ELF-1 (cell line): Measurements from ENCODE around the gene LRRC25.
"Not testable (repeated sequence)": the region's sequence is repeated elsewhere in the genome, so short reads cannot be mapped to it uniquely, and the experiment has no call there.

Source experiments
- DNase-seq: peaks from one replicate; pipeline ENCODE4 v3.0.0-alpha.2; 2016; ENCODE audit warnings: low read depth, low spot score

LRRC25 gene

GRCh38 chr19:18405754-18406153, 8.3 kb upstream of the LRRC25 start:
- not testable (repeated sequence) for DNase-seq

- DNase-seq: not testable (repeated sequence)
Observed at GRCh38 chr19:18402455-18403248, 5.2 kb upstream of the LRRC25 start.

GRCh38 chr19:18401580-18402112, 4.2 kb upstream of the LRRC25 start:
- peak; percentile 67 for DNase-seq

GRCh38 chr19:18399008-18399407, 1.6 kb upstream of the LRRC25 start:
- no peak for DNase-seq

GRCh38 chr19:18396471-18397241, 766 bp downstream of the LRRC25 start:
- no peak for DNase-seq

- DNase-seq: no peak
Observed at GRCh38 chr19:18393836-18394235, 3.6 kb downstream of the LRRC25 start.

- no peak for DNase-seq
Observed at GRCh38 chr19:18392926-18393325, 4.5 kb downstream of the LRRC25 start.

GRCh38 chr19:18392417-18392816, 5.0 kb downstream of the LRRC25 start:
- DNase-seq: no peak

GRCh38 chr19:18391509-18392075, 5.8 kb downstream of the LRRC25 start:
- no peak for DNase-seq

- DNase-seq: no peak
Observed at GRCh38 chr19:18390065-18390907, 7.1 kb downstream of the LRRC25 start.

GRCh38 chr19:18389726-18390064, 7.7 kb downstream of the LRRC25 start:
- no peak for DNase-seq

- no peak for DNase-seq
Observed at GRCh38 chr19:18388960-18389725, 8.3 kb downstream of the LRRC25 start.

- peak; percentile 93 for DNase-seq
Observed at GRCh38 chr19:18388100-18388959, 9.1 kb downstream of the LRRC25 start.

- DNase-seq: no peak
Observed at GRCh38 chr19:18386543-18387271, 10.7 kb downstream of the LRRC25 start.

GRCh38 chr19:18385675-18386542, 11.5 kb downstream of the LRRC25 start, which contains the start of gene GDF15:
Gene GDF15 (plus strand): TSS chr19:18386158. CDS start chr19:18386190, 32 bp downstream.
- DNase-seq: peak; percentile 88

GRCh38 chr19:18385359-18385674, 12.1 kb downstream of the LRRC25 start:
- no peak for DNase-seq

- no peak for DNase-seq
Observed at GRCh38 chr19:18384775-18385174, 12.6 kb downstream of the LRRC25 start.

- not testable (repeated sequence) for DNase-seq
Observed at GRCh38 chr19:18383622-18384021, 13.8 kb downstream of the LRRC25 start.
